ENCODE measurements around the gene SLC37A1.

DNA sequence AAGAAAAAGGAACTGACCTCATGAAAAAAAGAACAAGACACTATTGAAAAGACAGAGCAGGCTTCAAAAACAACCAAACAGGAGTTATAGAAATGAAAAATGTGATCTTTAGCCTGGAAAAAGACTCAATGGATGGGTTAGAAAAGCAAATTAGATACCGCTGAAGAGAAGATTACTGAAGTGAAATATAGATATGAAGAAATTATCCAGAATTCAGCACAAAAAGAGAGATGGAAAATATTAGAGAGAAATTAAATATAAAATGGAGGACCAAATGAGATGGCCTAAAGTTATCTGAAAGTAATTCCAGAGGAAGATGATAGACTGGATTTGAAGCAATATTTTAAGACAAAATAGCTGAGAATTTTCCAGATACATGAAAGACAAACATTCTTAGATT lies 63.0 kb downstream of the SLC37A1 start:
- TF ChIP-seq POLR2A (IDR thresholded peaks at IDR 0.05) = no peak
- TF ChIP-seq, protein P1, sequence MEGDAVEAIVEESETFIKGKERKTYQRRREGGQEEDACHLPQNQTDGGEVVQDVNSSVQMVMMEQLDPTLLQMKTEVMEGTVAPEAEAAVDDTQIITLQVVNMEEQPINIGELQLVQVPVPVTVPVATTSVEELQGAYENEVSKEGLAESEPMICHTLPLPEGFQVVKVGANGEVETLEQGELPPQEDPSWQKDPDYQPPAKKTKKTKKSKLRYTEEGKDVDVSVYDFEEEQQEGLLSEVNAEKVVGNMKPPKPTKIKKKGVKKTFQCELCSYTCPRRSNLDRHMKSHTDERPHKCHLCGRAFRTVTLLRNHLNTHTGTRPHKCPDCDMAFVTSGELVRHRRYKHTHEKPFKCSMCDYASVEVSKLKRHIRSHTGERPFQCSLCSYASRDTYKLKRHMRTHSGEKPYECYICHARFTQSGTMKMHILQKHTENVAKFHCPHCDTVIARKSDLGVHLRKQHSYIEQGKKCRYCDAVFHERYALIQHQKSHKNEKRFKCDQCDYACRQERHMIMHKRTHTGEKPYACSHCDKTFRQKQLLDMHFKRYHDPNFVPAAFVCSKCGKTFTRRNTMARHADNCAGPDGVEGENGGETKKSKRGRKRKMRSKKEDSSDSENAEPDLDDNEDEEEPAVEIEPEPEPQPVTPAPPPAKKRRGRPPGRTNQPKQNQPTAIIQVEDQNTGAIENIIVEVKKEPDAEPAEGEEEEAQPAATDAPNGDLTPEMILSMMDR (IDR thresholded peaks at IDR 0.05) = no peak
